PC-3 (cell line): ENCODE measurements around the gene KLHL28.

Experiments
- CTCF ChIP-seq: fragments of 300-600 bp; sonication (generic); conservative IDR thresholded peaks from 2 replicates; pipeline ENCODE4 v1.5.1; 2017; ENCODE audit warnings: antibody characterized with exemption, low read depth, mild to moderate bottlenecking, low read length
- EZH2 ChIP-seq: fragments of 300-600 bp; sonication (generic); IDR thresholded peaks from one replicate; pipeline ENCODE4 v1.6.1; 2017; ENCODE audit warnings: antibody characterized with exemption, mild to moderate bottlenecking, low read length; ENCODE audit not compliant: unreplicated experiment
- EZH2phosphoT487 ChIP-seq: fragments of 300-600 bp; sonication (generic); IDR thresholded peaks from 2 replicates; pipeline ENCODE4 v1.6.1; 2018; ENCODE audit warnings: mild to moderate bottlenecking, antibody characterized with exemption, low read length, borderline replicate concordance

GRCh38 chr14:44955528-44955927, 6.2 kb downstream of the KLHL28 start:
- TF ChIP-seq CTCF (no peak), EZH2phosphoT487 (no peak), EZH2 (no peak)
